Measurements from ENCODE around the gene SMIM12.

Gene SMIM12

DNA sequence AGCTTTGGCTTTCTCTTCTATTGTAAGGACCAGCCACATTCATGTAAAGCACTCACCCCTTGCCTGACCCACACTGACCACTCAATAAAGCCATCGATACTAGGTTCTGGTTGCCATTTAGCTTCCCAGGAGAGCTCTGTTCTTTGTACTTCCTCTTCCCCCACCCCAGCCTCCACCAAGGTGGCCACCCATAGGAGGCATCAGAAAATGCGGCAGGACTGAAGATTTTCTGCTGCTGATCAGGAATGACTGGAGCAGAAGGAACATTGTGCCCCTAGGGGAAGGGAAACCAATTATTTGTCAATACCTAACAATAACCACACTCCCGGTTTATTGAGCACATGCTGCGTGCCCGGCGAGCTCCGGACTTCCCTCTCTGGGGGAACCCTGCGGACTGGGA, 5.2 kb upstream of the SMIM12 start:
- TF ChIP-seq, protein P1, sequence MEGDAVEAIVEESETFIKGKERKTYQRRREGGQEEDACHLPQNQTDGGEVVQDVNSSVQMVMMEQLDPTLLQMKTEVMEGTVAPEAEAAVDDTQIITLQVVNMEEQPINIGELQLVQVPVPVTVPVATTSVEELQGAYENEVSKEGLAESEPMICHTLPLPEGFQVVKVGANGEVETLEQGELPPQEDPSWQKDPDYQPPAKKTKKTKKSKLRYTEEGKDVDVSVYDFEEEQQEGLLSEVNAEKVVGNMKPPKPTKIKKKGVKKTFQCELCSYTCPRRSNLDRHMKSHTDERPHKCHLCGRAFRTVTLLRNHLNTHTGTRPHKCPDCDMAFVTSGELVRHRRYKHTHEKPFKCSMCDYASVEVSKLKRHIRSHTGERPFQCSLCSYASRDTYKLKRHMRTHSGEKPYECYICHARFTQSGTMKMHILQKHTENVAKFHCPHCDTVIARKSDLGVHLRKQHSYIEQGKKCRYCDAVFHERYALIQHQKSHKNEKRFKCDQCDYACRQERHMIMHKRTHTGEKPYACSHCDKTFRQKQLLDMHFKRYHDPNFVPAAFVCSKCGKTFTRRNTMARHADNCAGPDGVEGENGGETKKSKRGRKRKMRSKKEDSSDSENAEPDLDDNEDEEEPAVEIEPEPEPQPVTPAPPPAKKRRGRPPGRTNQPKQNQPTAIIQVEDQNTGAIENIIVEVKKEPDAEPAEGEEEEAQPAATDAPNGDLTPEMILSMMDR (IDR thresholded peaks at IDR 0.05; ENCODE audit: low read depth, low read length, missing control alignments) = no peak
- DNase-seq (ENCODE audit: extremely low read depth, low read depth) = no peak
- H3K4me3 ChIP-seq (replicated peaks; ENCODE audit: low read depth, low read length) = no peak overlapping the region

DNA sequence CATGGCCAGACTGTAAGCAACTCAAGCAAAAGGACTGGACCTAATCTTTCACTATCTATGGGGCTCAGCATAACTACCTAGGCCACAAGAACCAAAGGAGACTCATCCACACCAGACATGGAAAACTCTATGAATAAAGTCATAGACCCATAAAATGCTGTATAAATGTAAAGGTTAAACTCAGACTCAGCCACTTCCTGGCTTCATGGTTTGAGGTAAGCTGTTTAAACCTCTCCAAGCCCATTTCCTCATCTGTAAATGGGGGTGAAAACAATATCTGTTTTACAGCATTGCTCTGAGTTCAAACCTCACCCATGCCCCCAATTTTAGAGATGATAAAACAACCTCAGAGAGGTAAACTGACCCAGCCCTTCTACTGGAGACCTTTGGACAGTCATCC, 4.0 kb upstream of the SMIM12 start:
- TF ChIP-seq, protein P1 (IDR thresholded peaks at IDR 0.05; ENCODE audit: low read depth, low read length, missing control alignments) = no peak
- no peak overlapping the region for H3K4me3 ChIP-seq (replicated peaks; ENCODE audit: low read depth, low read length)
- no peak for DNase-seq (ENCODE audit: extremely low read depth, low read depth)

DNA sequence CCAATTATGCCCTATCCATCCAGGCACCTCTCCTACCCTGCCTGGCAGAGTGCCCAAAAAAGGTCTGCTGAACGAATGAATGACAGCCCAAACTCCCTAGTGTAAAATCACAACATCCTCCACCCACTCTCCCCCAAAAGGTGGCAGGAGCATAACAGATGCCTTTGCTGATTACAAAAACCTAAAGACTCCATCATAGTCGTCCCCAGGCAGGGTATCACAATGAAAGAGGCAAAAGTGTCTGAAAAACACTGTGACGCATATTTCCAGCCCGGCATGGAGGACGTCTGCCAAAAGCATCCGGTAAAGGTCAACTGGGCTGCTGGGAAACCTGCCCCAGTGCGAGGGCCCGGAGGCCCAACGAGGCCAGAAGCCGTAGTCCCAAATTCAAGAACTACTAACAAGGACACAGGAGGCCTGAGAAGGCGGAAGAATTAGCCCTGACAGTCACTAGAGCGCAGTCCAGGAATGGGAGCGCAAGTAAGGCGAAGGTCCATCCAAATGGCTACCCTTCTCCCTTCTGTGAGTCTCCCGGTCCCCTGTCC, 576 bp downstream of the SMIM12 start:
- DNase-seq (ENCODE audit: extremely low read depth, low read depth) = no peak
- peak overlapping the region; percentile 100 for H3K4me3 ChIP-seq (replicated peaks; ENCODE audit: low read depth, low read length)
- TF ChIP-seq, protein P1 (IDR thresholded peaks at IDR 0.05; ENCODE audit: low read depth, low read length, missing control alignments) = no peak

DNA sequence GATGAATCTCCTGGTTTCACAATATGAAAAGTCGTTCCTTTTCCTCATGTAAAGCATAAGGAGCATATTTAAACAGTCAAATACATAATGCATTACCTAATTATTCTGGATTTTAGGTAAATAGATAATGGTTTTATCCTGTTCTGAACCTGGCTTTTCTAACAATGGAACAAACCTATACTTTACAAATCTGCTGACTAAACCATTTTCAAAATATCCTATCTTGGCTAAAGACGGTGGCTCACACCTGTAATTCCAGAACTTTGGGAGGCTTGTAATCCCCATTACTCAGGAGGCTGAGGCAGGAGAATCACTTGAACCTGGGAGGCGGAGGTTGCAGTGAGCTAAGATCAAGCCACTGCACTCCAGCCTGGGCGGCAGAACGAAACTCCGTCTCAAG, 2.9 kb downstream of the SMIM12 start:
- TF ChIP-seq, protein P1 (IDR thresholded peaks at IDR 0.05; ENCODE audit: low read depth, low read length, missing control alignments) = no peak
- DNase-seq (ENCODE audit: extremely low read depth, low read depth) = no peak
- H3K4me3 ChIP-seq (replicated peaks; ENCODE audit: low read depth, low read length) = no peak overlapping the region

DNA sequence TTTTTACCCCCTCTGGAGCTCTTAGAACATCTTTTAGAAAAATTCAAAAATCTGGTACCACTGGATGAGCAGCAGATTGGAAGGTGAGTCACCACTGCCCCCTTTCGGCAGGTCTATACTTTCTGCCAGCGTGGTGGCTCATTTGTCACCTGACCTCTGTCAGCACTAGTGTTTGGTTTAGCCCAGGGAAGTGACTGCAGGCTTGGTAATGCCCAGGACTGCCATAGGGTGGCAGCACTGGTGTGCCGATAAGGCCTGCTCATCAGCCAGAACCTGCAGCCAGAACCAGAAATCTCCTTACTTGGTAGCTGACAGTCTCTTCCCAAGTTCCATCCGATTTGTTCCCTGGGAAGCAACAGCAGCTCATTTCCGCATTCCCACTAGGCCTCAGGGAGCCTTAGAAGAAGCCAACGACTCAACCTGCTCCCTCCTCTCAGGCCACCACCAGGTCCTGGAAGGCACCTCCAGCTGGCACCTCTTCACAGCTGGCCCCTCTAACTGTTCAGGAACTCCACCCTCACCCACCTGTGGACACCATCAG, 6.8 kb downstream of the SMIM12 start:
- DNase-seq (ENCODE audit: extremely low read depth, low read depth) = peak; percentile 90
- no peak overlapping the region for H3K4me3 ChIP-seq (replicated peaks; ENCODE audit: low read depth, low read length)
- TF ChIP-seq, protein P1 (IDR thresholded peaks at IDR 0.05; ENCODE audit: low read depth, low read length, missing control alignments) = peak; percentile 97

DNA sequence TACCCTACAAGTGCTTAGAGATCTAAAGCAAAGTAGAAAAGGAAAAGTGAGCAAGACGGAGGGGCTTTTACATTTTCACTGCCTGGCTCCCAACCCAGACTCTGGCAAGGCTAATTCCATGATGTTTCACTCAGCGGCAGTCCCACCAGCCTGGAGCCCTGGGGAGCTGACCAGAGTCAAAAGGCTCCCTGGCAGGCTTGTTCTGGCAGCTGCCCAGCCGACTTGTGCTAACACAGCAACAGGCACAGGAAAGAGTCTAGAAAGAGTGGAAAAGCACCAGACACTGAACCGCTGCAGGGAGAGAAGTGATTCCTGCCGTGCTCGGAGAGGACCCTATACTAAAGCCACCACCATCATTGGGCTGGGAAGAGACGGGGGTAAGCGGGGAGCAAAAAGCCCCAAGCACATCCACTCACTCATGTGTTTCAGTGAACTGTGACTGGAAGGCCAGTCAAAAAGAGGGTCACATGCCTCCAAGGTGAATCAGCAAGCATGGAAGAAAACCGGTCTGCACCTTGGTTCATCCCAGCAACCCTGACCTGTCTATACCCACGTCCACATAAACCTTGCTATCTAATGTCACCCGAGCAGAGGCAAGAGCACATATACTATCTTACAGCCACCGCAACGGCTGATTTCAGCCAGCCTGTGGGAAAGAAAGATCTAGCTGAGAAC, 8.0 kb downstream of the SMIM12 start:
- no peak for DNase-seq (ENCODE audit: extremely low read depth, low read depth)
- H3K4me3 ChIP-seq (replicated peaks; ENCODE audit: low read depth, low read length) = no peak overlapping the region
- TF ChIP-seq, protein P1 (IDR thresholded peaks at IDR 0.05; ENCODE audit: low read depth, low read length, missing control alignments) = no peak

All from HFF-Myc (cell line).